ENCODE results near the gene YBX3.

The YBX3 gene

DNA sequence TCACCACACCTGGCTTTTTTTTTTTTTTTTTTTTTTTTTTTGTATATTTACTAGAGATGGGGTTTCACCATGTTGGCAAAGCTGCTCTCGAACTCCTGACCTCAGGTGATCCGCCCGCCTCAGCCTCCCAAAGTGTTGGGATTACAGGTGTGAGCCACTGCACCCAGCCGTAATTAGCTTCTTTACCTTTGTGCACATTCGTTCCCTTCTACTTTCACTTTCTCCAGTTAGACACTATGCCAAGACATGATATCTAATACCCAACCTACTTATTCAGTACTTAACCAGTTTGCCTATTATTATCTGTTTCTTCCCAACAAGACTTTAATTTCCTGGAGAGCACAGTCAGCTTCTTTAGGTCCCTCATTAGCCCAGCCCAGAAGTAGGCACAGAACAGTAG is 54.6 kb downstream of the YBX3 start:
- DNase-seq = no peak

- no peak for DNase-seq
Measured at GRCh38 chr12:10667581-10667980, 55.5 kb downstream of the YBX3 start.

GRCh38 chr12:10664499-10664898 is 58.6 kb downstream of the YBX3 start:
- no peak for DNase-seq

DNA sequence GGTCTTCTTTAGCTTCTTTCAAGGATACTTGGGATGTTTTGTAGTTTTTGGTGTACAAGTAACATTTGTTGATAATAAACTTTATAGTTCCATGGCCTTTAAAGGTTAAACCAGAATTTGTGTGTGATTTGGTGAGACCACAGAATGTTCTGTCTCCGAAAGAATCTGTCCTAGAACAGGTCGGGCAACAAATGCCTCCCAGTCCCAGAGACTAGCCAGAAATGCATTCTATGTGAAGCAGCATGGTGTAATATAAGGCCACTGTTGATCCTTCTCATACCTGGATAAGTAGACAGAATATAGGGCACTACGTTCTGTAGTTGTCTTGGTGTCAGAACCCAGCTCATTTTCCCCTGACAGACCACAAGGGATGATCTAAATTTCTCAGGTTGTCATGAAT is 59.3 kb downstream of the YBX3 start:
- DNase-seq = no peak

DNA sequence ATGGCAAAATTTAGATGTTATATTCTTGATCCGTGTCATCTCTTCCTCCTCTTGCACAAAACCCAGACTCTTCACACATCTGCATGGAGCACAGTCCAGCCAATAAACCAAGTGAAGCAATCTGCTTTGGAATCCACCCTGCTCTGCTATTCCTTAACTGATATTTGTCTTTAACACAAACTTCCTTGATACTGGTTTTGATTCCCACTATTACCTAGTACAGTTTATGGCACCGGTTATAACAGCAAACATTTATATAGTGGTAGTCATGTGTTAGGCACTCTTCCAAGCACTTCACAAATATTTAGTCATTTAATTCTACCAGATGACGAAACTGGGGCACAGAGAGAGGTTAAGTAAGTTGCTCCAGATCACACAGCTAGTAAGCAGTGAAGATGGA is 61.8 kb downstream of the YBX3 start:
- DNase-seq = no peak

- DNase-seq = no peak
Measured at GRCh38 chr12:10654003-10654402, 69.1 kb downstream of the YBX3 start.

DNA sequence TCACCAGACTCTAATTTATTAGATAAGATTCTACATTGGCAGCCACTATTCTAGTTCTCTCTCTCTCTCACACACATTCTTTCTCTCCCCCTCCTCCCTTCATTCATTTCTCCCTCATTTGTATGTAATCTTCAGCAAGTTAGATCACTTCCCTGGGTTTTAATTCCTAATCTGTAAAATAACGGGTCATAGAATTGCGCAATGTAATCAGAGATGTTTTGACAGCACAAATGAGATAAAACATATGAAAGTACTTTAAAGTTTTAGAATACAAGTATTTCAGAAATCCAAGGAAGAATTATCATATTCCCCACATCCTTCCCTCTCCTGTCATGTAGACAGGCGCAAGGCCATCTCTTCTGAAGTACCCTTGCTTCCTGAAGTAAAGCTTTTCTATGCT is 70.9 kb downstream of the YBX3 start:
- DNase-seq = no peak

Data from NCI-H748 treated with DMSO at 0.1 percent for 48 hours (cell line).